HAP-1 (cell line): Measurements from ENCODE around the gene HCK.

ENCODE experiments used
- DNase-seq, 2 experiments: peaks; one replicate each; pipeline ENCODE4 v3.0.0-alpha.2; 2016 to 2020; ENCODE audit warnings: low spot score in 2 of 2
- H3K27me3 ChIP-seq: fragments of 250-450 bp; sonication (Bioruptor Pico); 2 replicates; pipeline ENCODE4 v1.5.1; 2020; ENCODE audit warnings: low read depth, mild to moderate bottlenecking, moderate library complexity
- H3K36me3 ChIP-seq: fragments of 250-450 bp; sonication (Bioruptor Pico); replicated peaks from 2 replicates; pipeline ENCODE4 v1.5.1; 2020; ENCODE audit warnings: mild to moderate bottlenecking
- H3K4me1 ChIP-seq: fragments of 250-450 bp; sonication (Bioruptor Pico); 2 replicates; pipeline ENCODE4 v1.5.1; 2020; ENCODE audit warnings: mild to moderate bottlenecking
- H3K4me3 ChIP-seq: fragments of 250-450 bp; sonication (Bioruptor Pico); 2 replicates; pipeline ENCODE4 v1.5.1; 2020; ENCODE audit warnings: mild to moderate bottlenecking, moderate library complexity
- H3K9me3 ChIP-seq: fragments of 250-450 bp; sonication (Bioruptor Pico); 2 replicates; pipeline ENCODE4 v1.5.1; 2020; ENCODE audit warnings: mild to moderate bottlenecking, moderate library complexity
- in situ Hi-C: fragments of 300-500 bp; cut with MboI; formaldehyde crosslinking; loops from 3 replicates; pipeline ENCODE4 v1.14.3; 2020; ENCODE audit warnings: low sequenced_read_pairs, inconsistent platforms, mixed read lengths

Gene HCK

DNA sequence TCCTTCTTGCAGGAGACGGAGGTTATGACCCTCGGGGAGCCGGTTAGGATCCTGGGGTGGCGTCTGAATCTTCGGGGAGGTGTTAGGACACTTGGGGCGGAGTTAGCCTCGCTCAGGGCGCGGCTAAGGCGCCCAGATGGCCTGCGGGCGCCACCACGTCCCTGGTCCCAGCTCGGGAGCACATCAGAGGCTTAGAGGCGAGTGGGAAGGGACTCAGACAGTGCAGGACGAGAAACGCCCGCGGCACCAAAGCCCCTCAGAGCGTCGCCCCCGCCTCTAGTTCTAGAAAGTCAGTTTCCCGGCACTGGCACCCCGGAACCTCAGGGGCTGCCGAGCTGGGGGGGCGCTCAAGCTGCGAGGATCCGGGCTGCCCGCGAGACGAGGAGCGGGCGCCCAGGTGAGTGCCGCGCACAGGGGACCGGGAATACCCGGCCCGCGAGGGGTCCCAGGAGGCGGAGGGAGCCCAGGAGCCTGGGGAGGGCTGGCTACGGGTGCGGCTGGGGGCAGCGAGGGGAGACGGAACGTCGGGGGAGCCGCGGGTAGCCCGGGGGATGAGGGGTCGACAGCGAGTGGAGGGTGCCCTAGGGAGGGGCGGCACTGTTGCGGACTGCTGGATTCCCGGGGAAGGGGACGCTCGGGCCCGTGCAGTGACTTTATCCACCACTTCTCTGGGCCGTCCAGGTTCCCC is at the start of gene HCK:
Gene HCK (plus strand): TSS at position 153 of the 688 bp plus-strand sequence.
- peak; percentile 16 to 47 for DNase-seq
- Histone ChIP-seq H3K9me3 (no peaks in the 10 kb centered on the region), H3K27me3 (no peaks in the 10 kb centered on the region), H3K36me3 (no peaks in the 10 kb centered on the region), H3K4me1 (peaks cover 4% of the 10 kb centered on the region; the same call in 1 of the 2 replicates), H3K4me3 (peak within 1 kb of the TSS; percentile 40)
- in situ Hi-C loops: no loop called here

GRCh38 chr20:32003325-32003724 is 48.7 kb upstream of the HCK start:
- Histone ChIP-seq H3K9me3 (no peaks in the 10 kb centered on the region), H3K36me3 (no peaks in the 10 kb centered on the region), H3K4me3 (no peak overlapping the region), H3K27me3 (0 out of 2 replicates have a peak, but pooled peaks cover 4% of the 10 kb centered on the region), H3K4me1 (no peaks in the 10 kb centered on the region)
- DNase-seq: no peak
- in situ Hi-C loops: no loop called here

DNA sequence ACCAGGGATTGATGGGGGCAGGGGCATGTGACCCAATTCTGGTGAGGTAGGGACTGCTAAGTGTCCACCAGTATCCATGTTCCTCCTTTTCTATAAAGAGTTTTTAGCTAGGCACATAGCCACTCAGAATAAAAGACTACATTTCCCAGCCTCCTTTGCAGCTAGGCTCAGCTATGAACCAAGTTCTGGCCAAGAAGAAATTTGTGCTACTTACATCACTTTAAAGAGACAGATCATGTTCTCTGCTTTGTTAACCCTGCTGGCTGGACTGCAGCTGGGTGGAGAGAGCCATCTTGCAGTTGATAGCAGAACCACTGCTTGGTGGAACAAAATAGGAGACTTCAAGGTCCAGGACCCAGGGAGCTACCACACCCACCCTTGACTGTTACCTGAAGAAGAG is 47.1 kb upstream of the HCK start:
- Histone ChIP-seq H3K9me3 (no peaks in the 10 kb centered on the region), H3K4me3 (no peak overlapping the region), H3K36me3 (no peaks in the 10 kb centered on the region), H3K27me3 (0 out of 2 replicates have a peak, but pooled peaks cover 2% of the 10 kb centered on the region), H3K4me1 (no peaks in the 10 kb centered on the region)
- in situ Hi-C loops: no loop called here
- DNase-seq: no peak

GRCh38 chr20:32006053-32006452 is 46.0 kb upstream of the HCK start:
- H3K9me3 ChIP-seq: no peaks in the 10 kb centered on the region
- H3K27me3 ChIP-seq: 0 out of 2 replicates have a peak, but pooled peaks cover 2% of the 10 kb centered on the region
- no peaks in the 10 kb centered on the region for H3K4me1 ChIP-seq
- in situ Hi-C loops: no loop called here
- no peak for DNase-seq
- no peak overlapping the region for H3K4me3 ChIP-seq
- H3K36me3 ChIP-seq: no peaks in the 10 kb centered on the region

GRCh38 chr20:32006841-32007786 is 44.9 kb upstream of the HCK start:
- no peaks in the 10 kb centered on the region for H3K9me3 ChIP-seq
- no peaks in the 10 kb centered on the region for H3K36me3 ChIP-seq
- no peak overlapping the region for H3K4me3 ChIP-seq
- 0 out of 2 replicates have a peak, but pooled peaks cover 2% of the 10 kb centered on the region for H3K27me3 ChIP-seq
- H3K4me1 ChIP-seq: no peaks in the 10 kb centered on the region
- no peak for DNase-seq
- in situ Hi-C loops: no loop called here

GRCh38 chr20:32007787-32008616 is 44.0 kb upstream of the HCK start:
- in situ Hi-C loops: no loop called here
- no peaks in the 10 kb centered on the region for H3K4me1 ChIP-seq
- no peak for DNase-seq

DNA sequence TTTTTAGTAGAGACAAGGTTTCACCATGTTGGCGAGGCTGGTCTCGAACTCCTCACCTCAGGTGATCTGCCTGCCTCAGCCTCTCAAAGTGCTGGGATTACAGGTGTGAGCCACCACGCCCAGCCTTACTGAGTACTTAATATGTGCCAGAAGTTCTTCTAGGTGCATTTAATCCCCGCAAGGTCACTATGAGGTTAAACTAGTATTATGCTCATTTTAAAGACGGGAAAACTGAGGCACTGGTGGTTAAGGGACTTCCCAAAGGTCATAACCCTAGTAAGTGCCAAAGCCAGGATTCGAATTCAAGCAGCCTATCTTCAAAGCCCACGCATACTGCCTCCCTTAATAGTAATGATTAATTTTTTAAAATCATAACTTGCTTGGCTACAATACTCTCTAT is 42.5 kb upstream of the HCK start:
- H3K4me3 ChIP-seq: no peak overlapping the region
- no peaks in the 10 kb centered on the region for H3K9me3 ChIP-seq
- no peak for DNase-seq
- no peaks in the 10 kb centered on the region for H3K4me1 ChIP-seq
- H3K27me3 ChIP-seq: peaks cover 15% of the 10 kb centered on the region; the same call in 1 of the 2 replicates
- in situ Hi-C loops: no loop called here
- no peaks in the 10 kb centered on the region for H3K36me3 ChIP-seq

More at GRCh38 chr20:32007787-32008616, 44.0 kb upstream of the HCK start:
- Histone ChIP-seq H3K27me3 (peaks cover 11% of the 10 kb centered on the region; the same call in 1 of the 2 replicates), H3K4me3 (no peak overlapping the region), H3K36me3 (no peaks in the 10 kb centered on the region), H3K9me3 (no peaks in the 10 kb centered on the region)

DNA sequence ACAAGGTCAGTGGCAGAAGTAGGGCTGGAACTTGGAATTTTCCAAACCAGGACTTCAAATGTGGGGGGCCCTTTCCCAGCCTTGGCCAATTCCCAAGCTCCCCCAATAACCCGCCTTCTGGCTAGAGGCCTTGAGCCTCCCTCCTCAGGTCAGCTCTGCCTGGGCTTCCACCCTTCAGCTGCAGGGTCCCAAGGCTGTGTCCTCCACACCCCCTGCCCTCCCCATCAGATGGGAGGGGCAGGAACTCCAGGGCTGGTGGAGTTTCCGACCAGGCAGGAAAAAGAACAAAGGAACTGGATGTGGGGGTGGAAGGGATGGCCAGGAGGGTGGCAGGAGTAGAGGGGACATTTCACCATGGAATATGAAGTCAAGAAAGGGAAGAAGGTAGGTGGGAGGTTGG is 41.9 kb upstream of the HCK start, which contains the start of gene CCM2L:
Gene CCM2L (plus strand): TSS at position 338 of the 400 bp plus-strand sequence. CDS start 17 bp downstream, at position 355.
- no peak for DNase-seq
- no peaks in the 10 kb centered on the region for H3K9me3 ChIP-seq
- no peak within 1 kb of the TSS for H3K4me3 ChIP-seq
- H3K4me1 ChIP-seq: no peaks in the 10 kb centered on the region
- in situ Hi-C loops: no loop called here
- peaks cover 15% of the 10 kb centered on the region; the same call in 1 of the 2 replicates for H3K27me3 ChIP-seq
- H3K36me3 ChIP-seq: no peaks in the 10 kb centered on the region

GRCh38 chr20:32010666-32011065 is 41.4 kb upstream of the HCK start:
- no peak for DNase-seq
- H3K9me3 ChIP-seq: no peaks in the 10 kb centered on the region
- H3K36me3 ChIP-seq: no peaks in the 10 kb centered on the region
- in situ Hi-C loops: no loop called here
- H3K27me3 ChIP-seq: peaks cover 17% of the 10 kb centered on the region; the same call in 1 of the 2 replicates
- no peaks in the 10 kb centered on the region for H3K4me1 ChIP-seq
- H3K4me3 ChIP-seq: no peak overlapping the region

DNA sequence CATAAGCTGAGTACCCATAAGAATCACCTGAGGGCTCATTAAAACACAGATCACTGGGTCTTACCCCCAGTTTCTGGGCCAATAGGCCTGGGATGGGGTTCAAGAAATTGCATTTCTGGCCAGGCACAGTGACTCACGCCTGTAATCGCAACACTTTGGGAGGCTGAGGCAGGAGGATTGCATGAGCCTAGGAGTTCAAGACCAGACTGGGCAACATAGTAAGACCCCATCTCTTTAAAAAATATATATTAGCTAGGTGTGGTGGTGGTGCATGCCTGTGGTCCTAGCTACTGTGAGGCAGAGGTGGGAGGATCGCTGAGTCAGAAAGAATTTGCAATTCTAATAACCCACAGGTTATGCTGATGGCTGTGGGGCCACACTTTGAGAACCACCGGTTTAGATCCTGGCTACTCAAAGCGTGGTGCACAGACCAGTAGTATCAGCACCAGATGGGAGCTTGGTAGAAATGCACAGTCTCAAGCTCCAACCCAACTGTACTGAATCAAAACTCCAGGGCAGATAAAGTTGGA is 39.8 kb upstream of the HCK start:
- Histone ChIP-seq H3K27me3 (peaks cover 29% of the 10 kb centered on the region), H3K4me1 (no peaks in the 10 kb centered on the region), H3K36me3 (no peaks in the 10 kb centered on the region), H3K4me3 (no peak overlapping the region), H3K9me3 (no peaks in the 10 kb centered on the region)
- no peak for DNase-seq
- in situ Hi-C loops: no loop called here

DNA sequence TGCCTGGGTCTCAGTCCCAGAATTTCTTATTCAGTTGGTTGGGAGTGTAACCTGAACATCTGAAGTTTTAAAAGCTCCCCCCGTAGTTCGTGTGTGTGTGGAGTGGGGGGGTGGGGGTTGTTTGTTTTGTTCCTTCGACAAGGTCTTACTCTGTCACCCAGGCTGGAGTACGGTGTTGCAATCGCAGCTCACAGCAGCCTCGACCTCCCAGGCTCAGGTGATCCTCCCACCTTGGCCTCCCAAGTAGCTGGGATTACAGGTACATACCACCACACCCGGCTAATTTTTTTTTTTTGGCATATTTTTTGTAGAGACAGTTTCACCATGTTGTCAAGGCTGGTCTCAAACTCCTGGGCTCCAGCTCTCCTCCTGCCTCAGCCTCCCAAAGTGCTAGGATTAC is 38.7 kb upstream of the HCK start:
- no peak overlapping the region for H3K4me3 ChIP-seq
- in situ Hi-C loops: no loop called here
- no peaks in the 10 kb centered on the region for H3K9me3 ChIP-seq
- no peak for DNase-seq
- H3K4me1 ChIP-seq: no peaks in the 10 kb centered on the region
- no peaks in the 10 kb centered on the region for H3K36me3 ChIP-seq
- peaks cover 33% of the 10 kb centered on the region for H3K27me3 ChIP-seq

- H3K4me1 ChIP-seq: peaks cover 2% of the 10 kb centered on the region; the same call in 1 of the 2 replicates
- peaks cover 44% of the 10 kb centered on the region for H3K27me3 ChIP-seq
- no peaks in the 10 kb centered on the region for H3K36me3 ChIP-seq
- H3K4me3 ChIP-seq: no peak overlapping the region
- H3K9me3 ChIP-seq: no peaks in the 10 kb centered on the region
- peak in 1 of 2 experiments; percentile 71 for DNase-seq
- in situ Hi-C loops: no loop called here
Measured at GRCh38 chr20:32017711-32018251, 34.3 kb upstream of the HCK start.
